Epithelial cell of prostate (primary cell): Measurements from ENCODE around the gene COMP.

Experiments used
- DNase-seq: peaks from one replicate; pipeline ENCODE4 v3.0.0-alpha.2; 2011; ENCODE audit warnings: low read depth, low spot score
- H3K27ac ChIP-seq: fragments of 450-650 bp; 2 replicates; pipeline ENCODE4 v1.5.1; 2017; ENCODE audit warnings: mild to moderate bottlenecking

COMP gene

DNA sequence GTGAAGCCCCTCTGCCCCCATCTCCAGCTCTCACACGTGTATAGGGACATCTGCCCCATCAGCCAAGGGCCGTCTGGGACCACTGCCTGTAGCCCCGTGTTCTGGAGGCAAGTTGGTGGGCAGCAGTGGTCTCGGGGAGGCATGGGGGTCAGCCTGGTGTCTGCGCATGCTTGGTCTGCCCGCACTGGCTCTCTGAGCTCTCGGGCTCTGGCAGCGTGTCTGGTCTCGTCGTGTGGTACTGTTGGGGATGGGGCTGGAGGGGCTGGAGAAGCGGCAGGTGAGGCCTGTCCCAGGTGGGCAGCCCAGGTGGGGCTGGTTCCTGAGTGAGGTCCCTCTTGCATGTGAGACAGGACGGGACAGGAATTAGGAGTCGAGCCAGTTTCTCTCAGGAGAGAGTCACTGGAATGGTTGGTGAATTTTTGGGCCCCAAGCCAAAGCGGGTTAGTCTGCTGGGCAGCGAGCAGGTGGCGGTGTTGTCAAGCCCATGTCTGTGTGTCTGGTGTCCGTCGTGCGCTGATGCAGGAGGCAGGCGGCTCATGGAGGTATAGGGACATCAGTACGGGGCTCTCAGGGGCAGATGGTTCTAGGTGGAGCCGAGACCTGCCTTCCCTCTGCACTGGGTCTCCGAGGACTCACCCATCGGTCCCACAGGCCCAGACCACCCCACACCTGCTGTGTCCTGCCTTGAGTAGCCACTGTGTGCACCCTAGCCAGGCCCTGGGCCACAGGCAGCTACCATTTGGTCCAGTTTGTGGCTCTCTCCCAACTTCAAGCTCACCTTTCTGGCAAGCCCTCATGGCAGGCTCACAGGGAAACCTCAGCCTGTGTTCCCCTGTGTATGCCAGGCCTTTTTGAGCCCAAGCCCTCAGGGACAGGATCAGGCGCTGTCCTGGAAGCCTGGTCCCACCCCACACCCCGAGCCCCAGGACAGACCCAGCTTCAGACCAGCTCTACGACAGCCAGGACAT, 18.2 kb downstream of the COMP start:
- DNase-seq: peak; percentile 34
- H3K27ac ChIP-seq: no peak overlapping the region

DNA sequence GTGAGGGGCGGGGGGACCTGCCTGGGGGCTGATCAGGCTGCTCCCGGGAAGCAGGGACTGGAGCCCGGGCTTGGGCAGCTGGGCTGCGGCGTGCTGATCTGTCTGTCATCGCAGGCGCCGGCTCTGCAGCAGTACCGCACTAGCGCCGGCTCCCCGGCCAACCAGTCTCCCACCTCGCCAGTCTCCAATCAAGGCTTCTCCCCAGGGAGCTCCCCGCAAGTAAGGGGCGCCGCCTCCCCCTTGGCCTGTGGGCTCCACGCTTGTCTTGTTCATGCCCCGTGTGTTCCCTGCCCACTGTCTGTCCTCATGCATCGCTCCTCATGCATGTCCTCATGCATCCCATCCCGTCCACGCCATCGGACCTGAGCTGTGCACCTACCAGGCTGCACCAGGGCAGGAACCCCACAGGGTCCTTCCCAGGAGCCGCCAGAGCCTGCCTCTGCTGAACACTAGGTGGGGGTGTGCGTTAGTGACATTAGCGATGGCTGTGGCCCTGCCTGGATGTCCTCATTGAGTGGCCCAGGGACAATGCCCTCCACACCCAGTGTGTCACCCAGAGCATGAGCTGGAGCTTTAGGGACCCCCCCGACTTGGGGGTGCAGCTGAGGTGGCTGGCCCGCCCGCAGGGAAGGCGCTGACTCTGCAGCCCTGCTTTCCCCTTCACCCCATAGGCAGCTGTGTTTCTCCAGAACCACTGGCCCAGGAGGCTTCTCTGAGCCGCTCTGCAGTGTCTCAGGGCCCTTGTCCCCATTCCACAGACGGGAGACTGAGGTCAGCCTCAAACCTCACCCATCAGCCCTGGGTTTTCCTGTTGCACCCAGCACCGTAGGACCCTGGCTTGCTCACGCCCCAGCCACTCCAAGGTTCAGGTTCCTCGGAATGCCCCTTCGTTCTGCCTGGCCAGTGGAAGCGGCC, 19.5 kb downstream of the COMP start:
- no peak overlapping the region for H3K27ac ChIP-seq
- DNase-seq: no peak

DNA sequence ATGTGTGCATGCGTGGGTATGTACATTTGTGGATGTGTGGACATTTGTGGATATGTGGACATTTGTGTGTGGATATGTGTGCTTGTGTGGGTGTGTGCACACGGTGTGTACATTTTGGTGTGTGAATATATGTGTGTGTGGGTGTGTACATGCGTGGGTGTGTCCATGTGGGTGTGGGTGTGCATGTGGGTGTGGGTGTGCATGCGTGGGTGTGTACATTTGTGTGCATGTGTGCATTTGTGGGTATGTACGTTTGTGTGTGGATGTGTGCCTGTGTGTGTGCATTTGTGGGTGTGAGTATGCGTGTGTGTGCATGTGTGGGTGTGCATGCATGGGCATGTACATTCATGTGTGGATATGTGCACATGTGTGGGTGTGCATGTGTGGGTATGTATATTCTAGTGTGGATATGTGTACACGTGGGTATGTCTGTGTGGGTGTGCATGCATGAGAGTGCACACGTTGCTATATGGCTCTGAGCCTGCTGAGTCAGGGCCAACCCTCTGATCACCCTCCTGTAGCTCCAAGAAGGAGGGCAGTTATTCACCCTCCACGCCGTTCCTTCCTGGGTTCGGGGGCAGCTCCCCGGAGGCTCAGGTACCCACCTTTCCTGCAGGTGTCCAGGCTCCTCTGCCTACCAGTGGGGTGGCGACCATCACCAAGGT, 20.3 kb downstream of the COMP start:
- no peak for DNase-seq
- H3K27ac ChIP-seq: no peak overlapping the region

- DNase-seq: no peak
- no peak overlapping the region for H3K27ac ChIP-seq
Measured at GRCh38 chr19:18769989-18770528, 21.0 kb downstream of the COMP start.

- no peak overlapping the region for H3K27ac ChIP-seq
- DNase-seq: no peak
Measured at GRCh38 chr19:18768997-18769891, 21.9 kb downstream of the COMP start.

DNA sequence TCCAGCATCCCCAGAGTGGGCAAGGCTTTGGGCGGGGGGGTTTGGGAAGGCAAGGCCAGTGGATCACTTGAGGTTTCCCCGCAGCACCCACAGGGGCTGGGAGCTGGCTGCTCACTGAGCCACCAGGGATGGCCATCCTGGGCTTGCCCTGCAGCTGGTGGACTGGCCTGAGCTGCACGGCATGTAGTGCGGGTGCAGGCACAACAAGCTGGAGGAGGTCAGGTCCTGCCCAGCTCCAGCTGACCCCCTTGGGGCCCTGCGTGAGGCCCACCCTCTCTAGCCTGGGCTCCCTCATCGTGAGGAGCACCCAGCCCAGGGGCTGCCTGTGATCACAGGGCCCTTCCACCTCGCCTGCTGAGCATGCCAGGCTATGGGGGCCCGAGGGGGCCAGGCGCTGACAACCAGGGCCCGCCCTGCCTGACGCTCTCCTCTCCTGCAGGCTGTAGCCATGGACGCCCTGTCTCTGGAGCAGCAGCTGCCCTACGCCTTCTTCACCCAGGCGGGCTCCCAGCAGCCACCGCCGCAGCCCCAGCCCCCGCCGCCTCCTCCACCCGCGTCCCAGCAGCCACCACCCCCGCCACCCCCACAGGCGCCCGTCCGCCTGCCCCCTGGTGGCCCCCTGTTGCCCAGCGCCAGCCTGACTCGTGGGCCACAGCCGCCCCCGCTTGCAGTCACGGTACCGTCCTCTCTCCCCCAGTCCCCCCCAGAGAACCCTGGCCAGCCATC, 22.9 kb downstream of the COMP start:
- no peak for DNase-seq
- no peak overlapping the region for H3K27ac ChIP-seq

GRCh38 chr19:18765224-18765623, 25.9 kb downstream of the COMP start:
- peak overlapping the region; percentile 87 for H3K27ac ChIP-seq
- DNase-seq: peak; percentile 33

DNA sequence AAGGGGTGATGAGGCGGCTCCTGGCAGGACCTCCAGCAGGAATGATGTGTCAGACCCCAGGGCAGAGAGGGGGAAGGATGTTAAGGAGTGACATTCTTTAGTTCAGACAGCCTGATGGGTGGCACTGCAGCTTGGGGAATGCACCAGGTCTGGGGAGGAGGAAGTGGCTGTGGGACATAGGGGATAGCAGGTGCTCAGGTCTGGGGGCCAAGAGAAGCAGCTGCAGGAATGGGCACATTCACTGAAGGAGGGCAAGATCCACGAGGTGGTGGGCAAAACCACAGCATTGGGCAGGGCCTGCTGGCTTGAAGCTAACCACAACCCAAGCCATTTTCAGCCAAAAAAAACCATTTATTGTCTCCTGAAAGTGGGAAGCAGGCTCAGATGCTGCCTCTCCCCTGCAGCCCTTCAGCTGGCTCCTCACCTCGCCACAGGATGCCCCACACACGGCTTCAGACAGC, 26.5 kb downstream of the COMP start:
- no peak for DNase-seq
- peak overlapping the region; percentile 87 for H3K27ac ChIP-seq

DNA sequence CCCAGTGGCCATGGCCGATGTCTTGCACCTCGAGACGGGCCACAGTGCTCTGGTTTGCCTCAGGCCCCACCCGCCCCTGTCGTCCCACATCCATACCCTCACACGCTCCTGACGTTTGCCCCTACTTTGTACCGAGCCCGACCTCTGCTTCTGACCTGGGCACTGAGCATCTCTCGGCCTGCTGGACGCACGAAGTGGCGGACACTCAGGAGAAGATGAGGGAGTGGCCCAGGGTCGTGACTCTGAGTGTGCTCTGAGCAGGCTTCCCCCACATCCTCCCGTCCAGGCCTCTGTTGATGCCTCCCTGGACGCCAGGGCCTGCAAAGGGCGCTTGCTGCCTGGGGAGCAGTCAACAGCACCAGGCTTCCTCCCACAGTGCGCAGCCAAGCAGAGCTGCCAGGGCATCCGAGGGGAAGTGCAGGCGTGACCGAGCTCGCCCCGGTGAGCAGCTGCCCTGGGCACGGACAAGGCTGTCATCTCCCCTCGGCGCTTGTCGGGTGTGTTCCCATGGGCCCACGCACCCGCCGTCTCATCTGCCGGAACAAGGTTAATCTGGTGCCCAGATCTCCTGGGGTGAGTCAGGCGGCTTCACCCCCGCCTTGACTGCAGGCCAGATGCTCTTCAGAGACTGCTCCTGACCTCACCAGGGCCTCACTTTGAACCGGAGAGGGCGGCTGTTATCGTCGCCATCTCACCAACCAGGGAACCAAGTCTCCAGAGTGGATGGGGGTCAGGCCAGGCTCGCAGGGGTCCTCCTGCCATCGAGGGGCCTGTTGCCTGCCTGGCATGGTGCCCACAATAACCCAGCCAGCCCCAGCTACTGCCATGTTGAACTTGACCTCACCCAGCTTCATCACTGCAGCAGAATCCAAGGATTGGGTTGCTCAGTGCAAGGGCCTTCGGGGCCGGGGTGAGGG, 27.2 kb downstream of the COMP start:
- peak; percentile 89 for DNase-seq
- peak overlapping the region; percentile 87 for H3K27ac ChIP-seq

DNA sequence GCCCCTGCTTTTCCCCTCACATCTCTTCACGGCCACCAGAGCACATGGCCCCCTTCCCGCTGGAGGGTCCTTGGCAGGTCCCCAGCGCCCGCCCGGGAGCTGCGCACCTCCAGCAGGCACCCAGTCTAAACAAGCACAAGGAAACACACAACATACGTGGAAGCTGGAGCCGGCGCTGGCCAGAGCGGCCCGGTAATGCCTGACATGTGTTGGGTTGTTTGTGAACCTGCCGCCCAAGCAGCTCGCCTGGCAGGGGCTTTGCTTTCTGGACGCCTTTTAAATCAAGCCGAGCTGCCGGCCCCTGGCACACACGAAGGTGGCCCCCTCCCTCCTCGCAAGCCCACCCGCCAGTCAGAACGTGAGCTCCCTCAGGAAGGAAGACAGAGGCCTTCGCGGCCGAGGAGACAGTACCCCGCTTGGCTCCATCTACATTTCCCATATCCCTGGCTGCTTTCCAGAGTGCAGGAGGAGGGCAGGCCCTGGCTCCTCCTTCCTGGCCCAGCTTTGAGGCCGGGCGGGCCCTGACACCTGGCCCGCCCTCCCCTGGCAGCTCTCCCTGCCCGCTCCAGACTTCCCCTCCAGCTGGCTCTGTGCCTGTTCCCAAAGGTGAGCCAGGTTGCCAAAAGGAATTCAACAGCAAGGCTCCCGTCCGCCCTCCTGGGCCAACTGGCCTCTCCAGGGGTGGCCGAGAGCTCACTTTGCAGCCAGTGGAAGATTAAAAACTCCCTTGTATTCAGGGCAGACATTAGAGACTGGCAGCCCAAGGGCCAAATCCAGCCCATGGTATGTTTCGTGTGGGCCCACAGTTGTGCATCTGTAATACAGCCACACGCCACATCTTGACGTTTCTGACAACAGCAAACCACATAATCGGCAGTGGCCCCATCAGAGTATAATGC, 28.7 kb downstream of the COMP start:
- H3K27ac ChIP-seq: peak overlapping the region; percentile 87
- peak; percentile 40 for DNase-seq

DNA sequence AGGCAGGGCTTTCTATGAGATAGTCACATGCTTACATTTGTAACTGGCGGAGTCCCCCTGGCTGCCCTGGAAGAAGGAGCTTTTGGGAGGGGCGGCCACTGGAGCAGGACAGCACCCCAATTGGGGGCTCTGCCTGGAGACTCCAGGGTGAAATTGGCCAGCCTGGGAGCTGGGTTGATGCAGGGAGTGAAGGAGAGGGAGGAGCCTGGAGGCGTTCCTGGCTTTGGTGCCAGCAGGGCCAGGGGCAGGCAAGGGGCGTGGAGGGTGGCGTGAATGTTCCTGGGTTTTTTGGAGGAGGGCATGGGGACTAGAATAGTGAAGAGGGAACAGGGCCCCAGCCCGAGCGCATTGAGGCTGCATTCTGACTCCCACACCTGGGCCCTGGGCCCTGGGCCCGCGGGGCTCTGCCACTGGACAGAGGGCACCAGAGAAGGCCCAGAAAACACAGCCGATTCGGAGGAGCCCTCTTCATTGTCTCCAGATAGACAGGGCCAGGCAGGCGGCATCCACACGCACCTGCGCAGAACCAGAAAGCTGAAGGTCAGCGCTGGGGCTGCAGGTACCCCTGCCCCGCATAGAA, 29.5 kb downstream of the COMP start:
- DNase-seq: no peak
- peak overlapping the region; percentile 87 for H3K27ac ChIP-seq

DNA sequence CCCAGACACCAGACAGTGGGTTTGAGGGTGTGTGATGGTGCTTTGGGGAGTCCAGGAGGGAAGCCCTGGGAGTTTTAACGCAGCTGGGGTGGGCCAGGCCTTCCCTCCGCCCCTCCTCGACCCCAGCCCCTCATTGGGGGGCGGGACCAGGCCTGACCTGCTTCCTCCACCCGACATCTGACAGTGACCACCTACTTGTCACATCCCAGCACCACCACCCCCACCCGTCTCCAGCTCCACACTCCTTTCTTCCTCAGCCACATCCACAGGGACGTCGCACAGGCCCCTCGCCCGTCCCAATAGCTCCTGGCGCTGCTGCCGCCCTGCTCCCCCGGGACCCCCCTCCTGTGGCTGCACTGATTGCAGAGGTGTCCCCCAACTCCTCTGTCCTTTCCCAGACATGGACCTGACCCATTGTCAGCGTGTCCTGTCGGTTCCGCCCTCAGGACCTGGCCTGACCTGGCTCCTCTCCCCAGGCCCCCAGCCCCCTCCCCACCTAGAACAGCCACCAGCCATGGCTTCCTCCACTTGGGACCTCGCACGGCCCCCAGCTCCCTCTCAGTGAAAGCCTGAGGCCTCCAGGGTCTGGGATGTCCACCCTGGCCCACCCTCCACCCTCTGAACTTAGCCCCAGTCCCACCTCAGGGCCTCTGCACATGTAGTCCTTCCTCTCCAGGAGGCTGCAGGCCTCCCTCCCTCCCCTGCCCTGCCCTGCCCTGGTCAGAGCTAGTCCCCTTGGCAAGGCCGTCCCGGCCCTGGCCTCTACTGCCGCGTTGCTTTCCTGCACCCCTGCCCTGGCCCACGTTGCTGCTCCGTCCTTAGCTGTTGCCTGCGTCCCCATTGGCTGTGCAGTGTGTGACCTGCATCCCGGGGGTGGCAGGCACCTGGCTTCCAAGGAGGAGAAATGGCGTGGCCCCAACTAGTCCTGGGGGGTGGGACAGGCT, 30.4 kb downstream of the COMP start:
- H3K27ac ChIP-seq: no peak overlapping the region
- no peak for DNase-seq

- no peak overlapping the region for H3K27ac ChIP-seq
- no peak for DNase-seq
Measured at GRCh38 chr19:18759995-18760426, 31.1 kb downstream of the COMP start.

DNA sequence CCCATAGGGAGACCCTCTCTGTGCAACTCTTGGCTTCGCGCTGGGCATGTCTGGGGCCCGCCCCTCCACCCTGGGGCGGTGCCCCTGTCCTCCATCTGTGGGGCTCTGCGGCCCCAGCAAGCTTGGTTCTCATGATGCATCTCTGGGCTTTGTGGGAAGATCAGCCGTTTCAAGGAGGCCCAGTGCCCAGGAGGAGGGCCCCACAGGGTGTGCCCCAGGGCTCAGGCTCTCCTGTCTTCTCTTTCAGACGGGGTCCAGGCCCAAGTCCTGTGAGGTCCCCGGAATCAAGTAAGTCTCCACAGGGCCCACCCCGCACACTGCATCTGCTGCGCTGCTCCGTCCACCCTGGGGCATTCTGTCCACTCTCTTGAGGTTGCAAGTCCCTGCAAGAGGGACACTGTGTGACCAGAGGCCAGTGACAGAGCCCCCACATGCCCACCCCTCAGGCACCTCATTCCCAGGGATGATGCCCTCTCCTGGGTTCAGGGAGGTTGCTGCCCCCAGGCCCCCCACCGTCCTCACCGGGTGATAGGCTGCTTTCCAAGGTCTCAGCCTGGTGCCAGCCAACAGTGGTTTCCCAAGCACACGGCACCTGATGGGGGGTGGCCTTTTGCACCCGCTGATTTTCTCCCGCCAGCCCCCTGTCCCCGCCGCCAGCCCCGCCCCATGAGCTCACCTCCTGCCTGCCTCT, 31.7 kb downstream of the COMP start:
- DNase-seq: no peak
- H3K27ac ChIP-seq: no peak overlapping the region
